Right lobe of liver (tissue), 4 donors: Measurements from ENCODE around the gene SMLR1.

Experiments
- POLR2A ChIP-seq: fragments of 450-650 bp; IDR thresholded peaks from one replicate; pipeline ENCODE4 v1.6.1; 2017; ENCODE audit warnings: antibody characterized with exemption, mild to moderate bottlenecking
- TF ChIP-seq, protein P1 (sequence below), 4 donors: fragments of 200-600 bp in 3 of 4; fragments of 450-650 bp in 1 of 4; IDR thresholded peaks; one replicate each; pipeline versions ENCODE4 v1.5.1 to v1.8.0; 2016 to 2022; ENCODE audit warnings: antibody characterized with exemption in 4 of 4, mild to moderate bottlenecking in 2 of 4
- donor health status: DM: no; HTN: no; CAD: no.
- donor health status: DM: no; HTN: no; CAD: no.
- donor health status: DM: no; HTN: yes; CAD: no.

DNA sequence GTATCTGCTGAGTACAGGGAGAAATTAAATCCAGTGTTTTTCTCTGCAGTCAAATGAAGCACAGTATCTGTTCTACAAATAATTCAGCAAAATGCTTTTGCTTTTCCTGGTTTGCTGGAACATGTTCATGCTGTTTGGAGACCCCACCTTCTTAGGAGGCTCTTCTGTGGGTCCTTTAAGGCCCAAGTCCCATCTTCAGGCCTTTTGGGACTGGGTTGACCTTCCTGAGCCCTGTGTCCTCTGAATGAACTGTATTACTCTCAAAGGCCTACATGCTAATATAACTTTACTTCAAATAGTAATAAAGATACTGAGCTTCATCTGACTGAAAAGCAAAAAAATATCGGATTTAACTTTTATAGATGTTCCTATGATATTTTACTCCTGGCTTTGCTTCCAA, 19.3 kb downstream of the SMLR1 start:
- TF ChIP-seq, protein P1, sequence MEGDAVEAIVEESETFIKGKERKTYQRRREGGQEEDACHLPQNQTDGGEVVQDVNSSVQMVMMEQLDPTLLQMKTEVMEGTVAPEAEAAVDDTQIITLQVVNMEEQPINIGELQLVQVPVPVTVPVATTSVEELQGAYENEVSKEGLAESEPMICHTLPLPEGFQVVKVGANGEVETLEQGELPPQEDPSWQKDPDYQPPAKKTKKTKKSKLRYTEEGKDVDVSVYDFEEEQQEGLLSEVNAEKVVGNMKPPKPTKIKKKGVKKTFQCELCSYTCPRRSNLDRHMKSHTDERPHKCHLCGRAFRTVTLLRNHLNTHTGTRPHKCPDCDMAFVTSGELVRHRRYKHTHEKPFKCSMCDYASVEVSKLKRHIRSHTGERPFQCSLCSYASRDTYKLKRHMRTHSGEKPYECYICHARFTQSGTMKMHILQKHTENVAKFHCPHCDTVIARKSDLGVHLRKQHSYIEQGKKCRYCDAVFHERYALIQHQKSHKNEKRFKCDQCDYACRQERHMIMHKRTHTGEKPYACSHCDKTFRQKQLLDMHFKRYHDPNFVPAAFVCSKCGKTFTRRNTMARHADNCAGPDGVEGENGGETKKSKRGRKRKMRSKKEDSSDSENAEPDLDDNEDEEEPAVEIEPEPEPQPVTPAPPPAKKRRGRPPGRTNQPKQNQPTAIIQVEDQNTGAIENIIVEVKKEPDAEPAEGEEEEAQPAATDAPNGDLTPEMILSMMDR (IDR thresholded peaks at IDR 0.05) = no peak
- no peak for TF ChIP-seq POLR2A
